LNCAP (cell line): ENCODE results near the gene HEG1.

ENCODE experiments used
- CTCF ChIP-seq: fragments of 450-650 bp; IDR thresholded peaks from 2 replicates; pipeline ENCODE4 v1.5.1; 2017; ENCODE audit warnings: mild to moderate bottlenecking

The HEG1 gene

GRCh38 chr3:124986192-124987143, 69.3 kb downstream of the HEG1 start:
- TF ChIP-seq CTCF = peak; percentile 75

GRCh38 chr3:124985349-124985748, 70.4 kb downstream of the HEG1 start:
- TF ChIP-seq CTCF = no peak

- TF ChIP-seq CTCF = no peak
These were observed 71.0 kb downstream of the HEG1 start for GRCh38 chr3:124984754-124985153.

GRCh38 chr3:124982855-124983254, 72.9 kb downstream of the HEG1 start:
- no peak for TF ChIP-seq CTCF

GRCh38 chr3:124981472-124981871, 74.3 kb downstream of the HEG1 start:
- no peak for TF ChIP-seq CTCF

GRCh38 chr3:124978627-124979026, 77.2 kb downstream of the HEG1 start:
- TF ChIP-seq CTCF = no peak

- no peak for TF ChIP-seq CTCF
These were observed 79.4 kb downstream of the HEG1 start for GRCh38 chr3:124976383-124976782.
